Pancreas (tissue), 10 donors: ENCODE measurements around the gene CGB5. TPM values are rescaled to one million over a fixed set of nuclear protein-coding genes. Genes with fewer than 3 reads are reported as not detected.

Experiments used
- ATAC-seq, 4 donors: fragments of 200-7000 bp; cut with Tn5 transposase; one replicate each; pipeline versions ENCODE4 v1.8.0 to v1.9.1; 2020; ENCODE audit warnings: mild to moderate bottlenecking in 4 of 4, moderate library complexity in 4 of 4
- DNase-seq, 6 donors: peaks; one replicate each; pipeline ENCODE4 v3.0.0-alpha.2; 2020
- FAIRE-seq: peaks from 2 replicates; lab custom pipeline; 2012; peaks lifted over from hg19 to GRCh38; lab: Jason Lieb, UNC
- H3K27ac ChIP-seq, 4 donors: fragments of 200-600 bp; sonication (generic); 1 replicate in 3 of 4; 2 replicates in 1 of 4; pipeline versions ENCODE4 v1.5.0 to v1.8.0; 2020
- H3K27me3 ChIP-seq, 4 donors: fragments of 200-600 bp; one replicate each; pipeline ENCODE4 v1.8.0; 2021
- H3K36me3 ChIP-seq, 3 donors: fragments of 200-600 bp; sonication (generic) in 1 of 3; one replicate each; pipeline versions ENCODE4 v1.5.0 to v1.8.0; 2020 to 2021
- H3K4me1 ChIP-seq, 3 donors: fragments of 200-600 bp; one replicate each; pipeline ENCODE4 v1.8.0; 2021
- H3K4me3 ChIP-seq, 4 donors: fragments of 200-600 bp; sonication (generic) in 2 of 4; one replicate each; pipeline versions ENCODE4 v1.5.0 to v1.8.0; 2020 to 2021
- H3K9me3 ChIP-seq, 4 donors: fragments of 200-600 bp; one replicate each; pipeline ENCODE4 v1.8.0; 2021
- CTCF ChIP-seq, 4 donors: fragments of 200-600 bp; sonication (generic) in 3 of 4; IDR thresholded peaks; one replicate each; pipeline versions ENCODE4 v1.5.0 to v1.8.0; 2021; ENCODE audit warnings: antibody characterized with exemption in 4 of 4
- WGBS, 2 donors: extraction: QIAGEN DNeasy Blood & Tissue Kit; methylation state at CpG; one replicate each; pipeline ENCODE4 v1.1.7; 2013; 5-methylcytosine and 5-hydroxymethylcytosine counted together
- intact Hi-C, 3 donors: fragments of 100-400 bp; cut with DNase I; formaldehyde crosslinking; loops; one replicate each; pipeline versions ENCODE4 v1.11.1 to v1.14.2; 2022
- polyA plus RNA-seq, 2 donors: library from polyadenylated mRNA; stranded (reverse); fragments of 200-250 nt; gene quantifications; one replicate each; pipeline ENCODE4 v1.2.3, GENCODE V29; 2013
- total RNA-seq, 6 donors: library from RNA; stranded (reverse); fragmentation: NEBNext Ultra II Directional in 4 of 6; extraction: Animal tissue kit (Norgen Biotek cat#: 25700) in 4 of 6; gene quantifications; one replicate each; pipeline versions ENCODE4 v1.2.1 to v1.2.4, GENCODE V29; 2021 to 2023
- donor health status: healthy with polysubstance abuse.
- donor health status: DM: no; HTN: no; CAD: no; lungs with moderate emphysema.
- donor health status: DM: no; HTN: no; CAD: no.
- donor health status: control.
- donor health status: control.
- donor health status: Bipolar disorder and iron deficiency.
- donor health status: DM: yes; HTN: yes; CAD: no.
- donor health status: DM: no; HTN: no; CAD: no.
- donor health status: DM: no; HTN: no; CAD: no.
- donor health status: DM: yes; HTN: yes; CAD: no.

Gene CGB5
- total and polyA plus RNA-seq, 8 donors: not detected

DNA sequence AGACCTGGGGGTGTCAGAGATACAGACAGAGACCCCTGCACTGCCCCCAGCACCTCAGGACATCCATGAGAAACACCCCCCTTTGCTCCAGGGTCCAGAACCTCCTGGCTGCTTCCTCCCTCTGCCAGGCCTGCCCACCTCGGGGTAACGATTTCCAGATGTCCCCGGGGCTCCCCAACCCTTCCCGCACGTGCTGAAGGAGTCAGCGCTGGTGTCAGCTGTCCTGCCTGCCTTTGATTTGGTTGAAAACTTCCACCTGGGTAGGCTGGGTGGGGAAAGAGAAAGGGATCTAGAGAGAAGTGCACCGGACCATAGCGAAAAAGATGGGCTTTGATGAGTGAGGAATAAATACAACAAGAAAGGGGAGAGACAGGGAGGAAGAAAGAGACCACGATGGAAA, 15.4 kb downstream of the CGB5 start:
- no peak for TF ChIP-seq CTCF (IDR thresholded peaks at IDR 0.05)
- DNase-seq: no peak
- 72 to 79% methylated on average over 9 of the region's 9 CpGs for WGBS, 2 donors
- FAIRE-seq: no peak
- Histone ChIP-seq H3K27ac (no peak overlapping the region), H3K27me3 (no peaks in the 10 kb centered on the region), H3K36me3 (no peaks in the 10 kb centered on the region), H3K9me3 (no peaks in the 10 kb centered on the region), H3K4me1 (peaks cover 0 to 5% (median 0%) of the 10 kb centered on the region in 3 donors), H3K4me3 (no peak overlapping the region)
- intact Hi-C loops: no loop called here
- ATAC-seq: no peak

DNA sequence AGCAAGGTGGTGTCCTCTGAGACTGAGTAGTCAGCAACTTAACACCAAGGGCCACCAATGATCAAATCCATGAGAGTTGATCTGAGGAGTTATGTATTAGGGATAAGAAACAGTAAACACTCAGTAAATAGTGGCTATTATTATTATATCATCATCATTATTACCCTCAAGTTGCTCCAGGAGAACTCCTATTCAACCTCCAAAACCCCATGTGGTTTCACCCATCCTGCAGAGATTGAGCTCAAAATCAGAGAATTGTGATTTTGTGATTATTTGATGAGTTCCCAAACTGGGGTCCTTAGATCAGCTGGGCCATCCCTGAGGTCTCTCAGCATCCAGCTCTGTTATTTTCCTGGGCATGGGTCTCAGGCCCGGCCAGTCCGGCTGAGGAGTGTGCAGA, 17.4 kb downstream of the CGB5 start:
- intact Hi-C loops: no loop called here
- 92 to 94% methylated on average over 2 of the region's 2 CpGs for WGBS, 2 donors
- FAIRE-seq: no peak
- H3K27ac ChIP-seq: no peak overlapping the region
- no peak overlapping the region for H3K4me3 ChIP-seq
- H3K9me3 ChIP-seq: no peaks in the 10 kb centered on the region
- no peaks in the 10 kb centered on the region for H3K36me3 ChIP-seq
- no peaks in the 10 kb centered on the region for H3K27me3 ChIP-seq
- TF ChIP-seq CTCF (IDR thresholded peaks at IDR 0.05): no peak
- no peak for DNase-seq
- ATAC-seq: no peak
- peaks cover 0 to 5% (median 0%) of the 10 kb centered on the region in 3 donors for H3K4me1 ChIP-seq

DNA sequence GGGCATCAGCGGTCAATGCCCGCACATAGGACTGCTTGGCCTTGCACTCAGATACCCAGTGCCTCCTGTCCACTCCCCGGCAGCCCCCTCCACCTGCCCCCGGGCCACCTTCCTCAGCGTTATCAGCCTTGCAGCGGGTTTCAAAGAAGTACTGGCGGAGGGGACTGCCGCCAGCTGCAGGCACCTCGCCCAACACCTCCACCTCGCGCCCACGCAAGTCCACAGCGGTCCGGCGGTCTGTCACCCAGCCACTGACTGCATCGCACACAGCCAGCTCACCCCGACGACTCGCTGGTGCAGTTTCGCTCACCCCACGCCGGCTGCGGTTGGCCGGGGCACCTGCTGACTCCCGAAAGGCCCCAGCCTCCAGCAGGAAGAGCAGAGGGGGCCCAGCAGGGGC, 17.8 kb downstream of the CGB5 start:
- no peak overlapping the region for H3K4me3 ChIP-seq
- H3K9me3 ChIP-seq: no peaks in the 10 kb centered on the region
- H3K27me3 ChIP-seq: no peaks in the 10 kb centered on the region
- WGBS, 2 donors: 59 to 77% methylated on average over 25 of the region's 25 CpGs
- H3K27ac ChIP-seq: no peak overlapping the region
- DNase-seq (peak in 1 of 6 donors; percentile 59), FAIRE-seq (no peak), ATAC-seq (no peak)
- intact Hi-C loops: no loop called here
- TF ChIP-seq CTCF (IDR thresholded peaks at IDR 0.05): no peak
- H3K4me1 ChIP-seq: peaks cover 0 to 5% (median 0%) of the 10 kb centered on the region in 3 donors
- no peaks in the 10 kb centered on the region for H3K36me3 ChIP-seq

- intact Hi-C loops: no loop called here
- no peak for TF ChIP-seq CTCF (IDR thresholded peaks at IDR 0.05)
- ATAC-seq (peak in 2 of 4 donors; percentile 8 to 50), FAIRE-seq (no peak), DNase-seq (peak in 1 of 6 donors; percentile 70)
- WGBS, 2 donors: 65 to 74% methylated on average over 8 to 10 of the region's 10 CpGs
- H3K36me3 ChIP-seq: no peaks in the 10 kb centered on the region
- no peaks in the 10 kb centered on the region for H3K9me3 ChIP-seq
- no peak overlapping the region for H3K27ac ChIP-seq
- no peaks in the 10 kb centered on the region for H3K27me3 ChIP-seq
- H3K4me3 ChIP-seq: no peak overlapping the region
- no peaks in the 10 kb centered on the region for H3K4me1 ChIP-seq
Observed at GRCh38 chr19:49064029-49064629, 20.5 kb downstream of the CGB5 start.
